GM23338 (cell line): ENCODE measurements around the gene ADAM30. TPM values are rescaled to one million over a fixed set of nuclear protein-coding genes. Genes with fewer than 3 reads are reported as not detected.

Experiments
- ATAC-seq: fragments of 200-7000 bp; cut with Tn5 transposase; 3 replicates; pipeline ENCODE4 v1.9.1; 2020
- DNase-seq: peaks from one replicate; pipeline ENCODE4 v3.0.0-alpha.2; 2015; ENCODE audit warnings: low spot score
- H2AFZ ChIP-seq: fragments of 200-600 bp; sonication (generic); 2 replicates; pipeline ENCODE4 v1.8.0; 2016; ENCODE audit warnings: antibody characterized with exemption, mild to moderate bottlenecking, moderate library complexity
- H3F3A ChIP-seq: fragments of 200-600 bp; sonication (generic); replicated peaks from 2 replicates; pipeline ENCODE4 v1.8.0; 2017; ENCODE audit warnings: antibody characterized with exemption, mixed run types, low read depth
- H3K27ac ChIP-seq: fragments of 200-600 bp; sonication (generic); 2 replicates; pipeline ENCODE4 v1.6.1; 2016; ENCODE audit warnings: low read depth
- H3K27me3 ChIP-seq: fragments of 200-600 bp; sonication (generic); 2 replicates; pipeline ENCODE4 v1.8.0; 2016; ENCODE audit warnings: mild to moderate bottlenecking, mixed run types, moderate library complexity; ENCODE audit not compliant: insufficient read depth
- H3K36me3 ChIP-seq: fragments of 200-600 bp; sonication (generic); 2 replicates; pipeline ENCODE4 v1.8.0; 2016; ENCODE audit warnings: mild to moderate bottlenecking; ENCODE audit not compliant: insufficient read depth
- H3K4me1 ChIP-seq: fragments of 200-600 bp; sonication (generic); 2 replicates; pipeline ENCODE4 v1.8.0; 2016; ENCODE audit warnings: mild to moderate bottlenecking, moderate library complexity; ENCODE audit not compliant: insufficient read depth
- H3K4me2 ChIP-seq: fragments of 200-600 bp; sonication (generic); 2 replicates; pipeline ENCODE4 v1.7.1; 2017; ENCODE audit warnings: mixed run types
- H3K4me3 ChIP-seq: fragments of 200-600 bp; sonication (generic); 2 replicates; pipeline ENCODE4 v1.6.1; 2016; ENCODE audit warnings: mixed run types
- H3K79me2 ChIP-seq: fragments of 200-600 bp; sonication (generic); replicated peaks from 2 replicates; pipeline ENCODE4 v1.8.0; 2017; ENCODE audit warnings: mild to moderate bottlenecking; ENCODE audit not compliant: insufficient read depth
- H3K9me2 ChIP-seq: fragments of 200-600 bp; sonication (generic); 2 replicates; pipeline ENCODE4 v1.8.0; 2017; ENCODE audit not compliant: insufficient read depth
- H4K20me1 ChIP-seq: fragments of 200-600 bp; sonication (generic); replicated peaks from 2 replicates; pipeline ENCODE4 v1.8.0; 2017; ENCODE audit warnings: mild to moderate bottlenecking; ENCODE audit not compliant: insufficient read depth
- H3K27ac Mint-ChIP-seq: 2 replicates; pipeline ENCODE4 v1.8.0; 2020; ENCODE audit warnings: inconsistent platforms, mild to moderate bottlenecking, moderate library complexity, mixed read lengths
- H3K27me3 Mint-ChIP-seq: 3 replicates; pipeline ENCODE4 v1.8.0; 2022; ENCODE audit warnings: low read depth, mild to moderate bottlenecking, moderate library complexity, mixed read lengths, inconsistent platforms; ENCODE audit not compliant: insufficient read depth, poor library complexity
- H3K36me3 Mint-ChIP-seq: 3 replicates; pipeline ENCODE4 v1.8.0; 2021; ENCODE audit warnings: low read depth, mild to moderate bottlenecking, inconsistent platforms, moderate library complexity, mixed read lengths
- H3K4me1 Mint-ChIP-seq: 3 replicates; pipeline ENCODE4 v1.8.0; 2020; ENCODE audit warnings: mild to moderate bottlenecking, inconsistent platforms, mixed read lengths
- H3K4me3 Mint-ChIP-seq: 3 replicates; pipeline ENCODE4 v1.8.0; 2021; ENCODE audit warnings: moderate library complexity, mild to moderate bottlenecking, inconsistent platforms, mixed read lengths
- H3K9me3 Mint-ChIP-seq: 3 replicates; pipeline ENCODE4 v1.8.0; 2020; ENCODE audit warnings: moderate library complexity, mild to moderate bottlenecking, inconsistent platforms, mixed read lengths
- CREB1 ChIP-seq: fragments of 250-450 bp; sonication (Bioruptor Pico); IDR thresholded peaks from 2 replicates; pipeline ENCODE4 v1.5.0; 2020; ENCODE audit warnings: low read depth, mild to moderate bottlenecking, moderate library complexity
- ETS1 ChIP-seq: IDR thresholded peaks from 2 replicates; pipeline ENCODE4 v1.6.1; 2016; ENCODE audit warnings: antibody characterized with exemption
- EZH2 ChIP-seq: fragments of 200-600 bp; sonication (generic); IDR thresholded peaks from one replicate; pipeline ENCODE4 v1.8.0; 2017; ENCODE audit warnings: antibody characterized with exemption, mild to moderate bottlenecking, low read depth; ENCODE audit not compliant: unreplicated experiment
- JUNB ChIP-seq: IDR thresholded peaks from one replicate; pipeline ENCODE4 v1.6.1; 2016; ENCODE audit warnings: antibody characterized with exemption; ENCODE audit not compliant: unreplicated experiment
- NANOG ChIP-seq: IDR thresholded peaks from 2 replicates; pipeline ENCODE4 v1.6.1; 2016; ENCODE audit warnings: antibody characterized with exemption, borderline replicate concordance
- STAT1 ChIP-seq: IDR thresholded peaks from one replicate; pipeline ENCODE4 v1.6.1; 2016; ENCODE audit warnings: antibody characterized with exemption; ENCODE audit not compliant: unreplicated experiment
- ZNF331 ChIP-seq: fragments of 250-450 bp; sonication (Bioruptor Pico); IDR thresholded peaks from 2 replicates; pipeline ENCODE4 v1.5.0; 2020; ENCODE audit warnings: low read depth, mild to moderate bottlenecking, moderate library complexity
- ZNF462 ChIP-seq: fragments of 250-450 bp; sonication (Bioruptor Pico); IDR thresholded peaks from 2 replicates; pipeline ENCODE4 v1.5.0; 2020; ENCODE audit warnings: mild to moderate bottlenecking, moderate library complexity
- polyA plus RNA-seq: library from polyadenylated mRNA; unstranded; fragments of >200 nt; fragmentation: Nextera tagmentation; extraction: Ambion mirVana; gene quantifications from 2 replicates; pipeline ENCODE4 v1.2.1, GENCODE V29; 2016
- total RNA-seq: library from RNA; depleted of rRNA; stranded (reverse); fragments of >200 nt; shearing (Covaris generic); gene quantifications from 2 replicates; pipeline ENCODE4 v1.2.3, GENCODE V29; 2014
- TF ChIP-seq, protein P1 (sequence below): IDR thresholded peaks from one replicate; pipeline ENCODE4 v1.6.1; 2018; ENCODE audit warnings: antibody characterized with exemption; ENCODE audit not compliant: unreplicated experiment
- TF ChIP-seq, protein P2 (sequence below), 2 experiments: fragments of 200-600 bp in 1 of 2; sonication (generic) in 1 of 2; conservative IDR thresholded peaks; 2 replicates each; pipeline versions ENCODE4 v1.5.1 to v1.6.1; 2016 to 2017; ENCODE audit warnings: antibody characterized with exemption in 2 of 2, low read depth in 2 of 2, mild to moderate bottlenecking in 2 of 2, moderate library complexity in 1 of 2

The ADAM30 gene
- total and polyA plus RNA-seq, 2 experiments from 2014 or later: not detected

- TF ChIP-seq, protein P1, sequence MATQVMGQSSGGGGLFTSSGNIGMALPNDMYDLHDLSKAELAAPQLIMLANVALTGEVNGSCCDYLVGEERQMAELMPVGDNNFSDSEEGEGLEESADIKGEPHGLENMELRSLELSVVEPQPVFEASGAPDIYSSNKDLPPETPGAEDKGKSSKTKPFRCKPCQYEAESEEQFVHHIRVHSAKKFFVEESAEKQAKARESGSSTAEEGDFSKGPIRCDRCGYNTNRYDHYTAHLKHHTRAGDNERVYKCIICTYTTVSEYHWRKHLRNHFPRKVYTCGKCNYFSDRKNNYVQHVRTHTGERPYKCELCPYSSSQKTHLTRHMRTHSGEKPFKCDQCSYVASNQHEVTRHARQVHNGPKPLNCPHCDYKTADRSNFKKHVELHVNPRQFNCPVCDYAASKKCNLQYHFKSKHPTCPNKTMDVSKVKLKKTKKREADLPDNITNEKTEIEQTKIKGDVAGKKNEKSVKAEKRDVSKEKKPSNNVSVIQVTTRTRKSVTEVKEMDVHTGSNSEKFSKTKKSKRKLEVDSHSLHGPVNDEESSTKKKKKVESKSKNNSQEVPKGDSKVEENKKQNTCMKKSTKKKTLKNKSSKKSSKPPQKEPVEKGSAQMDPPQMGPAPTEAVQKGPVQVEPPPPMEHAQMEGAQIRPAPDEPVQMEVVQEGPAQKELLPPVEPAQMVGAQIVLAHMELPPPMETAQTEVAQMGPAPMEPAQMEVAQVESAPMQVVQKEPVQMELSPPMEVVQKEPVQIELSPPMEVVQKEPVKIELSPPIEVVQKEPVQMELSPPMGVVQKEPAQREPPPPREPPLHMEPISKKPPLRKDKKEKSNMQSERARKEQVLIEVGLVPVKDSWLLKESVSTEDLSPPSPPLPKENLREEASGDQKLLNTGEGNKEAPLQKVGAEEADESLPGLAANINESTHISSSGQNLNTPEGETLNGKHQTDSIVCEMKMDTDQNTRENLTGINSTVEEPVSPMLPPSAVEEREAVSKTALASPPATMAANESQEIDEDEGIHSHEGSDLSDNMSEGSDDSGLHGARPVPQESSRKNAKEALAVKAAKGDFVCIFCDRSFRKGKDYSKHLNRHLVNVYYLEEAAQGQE: no peak
- TF ChIP-seq JUNB (no peak), ETS1 (no peak), NANOG (no peak), ZNF331 (CRISPR knock-in tag) (no peak), EZH2 (no peak)
- TF ChIP-seq, protein P2, sequence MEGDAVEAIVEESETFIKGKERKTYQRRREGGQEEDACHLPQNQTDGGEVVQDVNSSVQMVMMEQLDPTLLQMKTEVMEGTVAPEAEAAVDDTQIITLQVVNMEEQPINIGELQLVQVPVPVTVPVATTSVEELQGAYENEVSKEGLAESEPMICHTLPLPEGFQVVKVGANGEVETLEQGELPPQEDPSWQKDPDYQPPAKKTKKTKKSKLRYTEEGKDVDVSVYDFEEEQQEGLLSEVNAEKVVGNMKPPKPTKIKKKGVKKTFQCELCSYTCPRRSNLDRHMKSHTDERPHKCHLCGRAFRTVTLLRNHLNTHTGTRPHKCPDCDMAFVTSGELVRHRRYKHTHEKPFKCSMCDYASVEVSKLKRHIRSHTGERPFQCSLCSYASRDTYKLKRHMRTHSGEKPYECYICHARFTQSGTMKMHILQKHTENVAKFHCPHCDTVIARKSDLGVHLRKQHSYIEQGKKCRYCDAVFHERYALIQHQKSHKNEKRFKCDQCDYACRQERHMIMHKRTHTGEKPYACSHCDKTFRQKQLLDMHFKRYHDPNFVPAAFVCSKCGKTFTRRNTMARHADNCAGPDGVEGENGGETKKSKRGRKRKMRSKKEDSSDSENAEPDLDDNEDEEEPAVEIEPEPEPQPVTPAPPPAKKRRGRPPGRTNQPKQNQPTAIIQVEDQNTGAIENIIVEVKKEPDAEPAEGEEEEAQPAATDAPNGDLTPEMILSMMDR (conservative IDR thresholded peaks at IDR 0.05; ENCODE audit: low read depth in 2 of 2): no peak
Measured at GRCh38 chr1:119912963-119913362, 16.6 kb upstream of the ADAM30 start (continued).

- no peak overlapping the region for H3K27ac ChIP-seq
- H3K4me1 ChIP-seq: peaks cover 4% of the 10 kb centered on the region; the same call in 1 of the 2 replicates
- H3K4me1 Mint-ChIP-seq: peaks cover 8% of the 10 kb centered on the region
- no peak for ATAC-seq
- H3K36me3 ChIP-seq: no peaks in the 10 kb centered on the region
- H3K4me2 ChIP-seq: no peak overlapping the region
- DNase-seq: no peak
- H2AFZ ChIP-seq: no peak overlapping the region
- no peaks in the 10 kb centered on the region for H3K79me2 ChIP-seq
- H3K27me3 ChIP-seq: no peaks in the 10 kb centered on the region
- no peak overlapping the region for H3K27ac Mint-ChIP-seq
- H3K27me3 Mint-ChIP-seq: peaks cover 2% of the 10 kb centered on the region
- H3K9me3 Mint-ChIP-seq: no peaks in the 10 kb centered on the region
- H3F3A ChIP-seq: no peaks in the 10 kb centered on the region
- H3K4me3 Mint-ChIP-seq: no peak overlapping the region
- H3K9me2 ChIP-seq: no peaks in the 10 kb centered on the region; the same call in 1 of the 2 replicates
- H3K36me3 Mint-ChIP-seq: peaks cover 22% of the 10 kb centered on the region
- H3K4me3 ChIP-seq: no peak overlapping the region
- peaks cover 5% of the 10 kb centered on the region; the same call in 1 of the 2 replicates for H4K20me1 ChIP-seq
- TF ChIP-seq ZNF462 (CRISPR knock-in tag): no peak
- no peak for TF ChIP-seq CREB1 (CRISPR knock-in tag)
- no peak for TF ChIP-seq ZNF331 (CRISPR knock-in tag)
- TF ChIP-seq, protein P2 (conservative IDR thresholded peaks at IDR 0.05; ENCODE audit: low read depth in 2 of 2): no peak
- TF ChIP-seq STAT1: no peak
Measured at GRCh38 chr1:119911775-119912174, 15.5 kb upstream of the ADAM30 start.
